Duodenal mucosa (tissue), 2 donors: ENCODE data around the gene SDR9C7.
"Not testable (repeated sequence)": the region's sequence is repeated elsewhere in the genome, so short reads cannot be mapped to it uniquely, and the experiment has no call there.

ENCODE experiments used
- H3K27ac ChIP-seq: one replicate; pipeline ENCODE4 v1.7.0; 2013; ENCODE audit warnings: low read depth, low read length
- H3K27me3 ChIP-seq, 2 donors: one replicate each; pipeline ENCODE4 v1.7.0; 2013; ENCODE audit warnings: low read length in 2 of 2, control low read depth in 1 of 2; ENCODE audit not compliant: insufficient read depth in 2 of 2, control insufficient read depth in 1 of 2
- H3K36me3 ChIP-seq, 2 donors: one replicate each; pipeline ENCODE4 v1.7.0; 2013; ENCODE audit warnings: low read length in 2 of 2, control low read depth in 1 of 2; ENCODE audit not compliant: insufficient read depth in 2 of 2, control insufficient read depth in 1 of 2
- H3K4me1 ChIP-seq, 2 donors: one replicate each; pipeline ENCODE4 v1.7.0; 2013; ENCODE audit warnings: low read length in 2 of 2, control low read depth in 1 of 2; ENCODE audit not compliant: insufficient read depth in 2 of 2, control insufficient read depth in 1 of 2
- H3K4me3 ChIP-seq, 2 donors: one replicate each; pipeline ENCODE4 v1.7.0; 2013; ENCODE audit warnings: low read length in 2 of 2, low read depth in 1 of 2
- H3K9ac ChIP-seq, 2 donors: one replicate each; pipeline ENCODE4 v1.7.0; 2013; ENCODE audit warnings: low read length in 2 of 2, low read depth in 1 of 2
- H3K9me3 ChIP-seq, 2 donors: one replicate each; pipeline ENCODE4 v1.7.0; 2013; ENCODE audit warnings: low read length in 2 of 2, control low read depth in 1 of 2; ENCODE audit not compliant: control insufficient read depth in 1 of 2

The SDR9C7 gene

GRCh38 chr12:56879240-56880124 is 54.7 kb downstream of the SDR9C7 start:
- not testable (repeated sequence) for H3K9me3 ChIP-seq, H3K9ac ChIP-seq, H3K27ac ChIP-seq, H3K4me1 ChIP-seq, H3K4me3 ChIP-seq, H3K36me3 ChIP-seq, H3K27me3 ChIP-seq

- Histone ChIP-seq H3K4me3 (no peak overlapping the region), H3K27ac (no peak overlapping the region), H3K4me1 (no peaks in the 10 kb centered on the region), H3K9me3 (peaks cover 0 to 10% of the 10 kb centered on the region in 2 donors), H3K9ac (no peak overlapping the region), H3K27me3 (peaks cover 0 to 2% of the 10 kb centered on the region in 2 donors), H3K36me3 (no peaks in the 10 kb centered on the region)
Observed at GRCh38 chr12:56878010-56878339, 56.2 kb downstream of the SDR9C7 start.

DNA sequence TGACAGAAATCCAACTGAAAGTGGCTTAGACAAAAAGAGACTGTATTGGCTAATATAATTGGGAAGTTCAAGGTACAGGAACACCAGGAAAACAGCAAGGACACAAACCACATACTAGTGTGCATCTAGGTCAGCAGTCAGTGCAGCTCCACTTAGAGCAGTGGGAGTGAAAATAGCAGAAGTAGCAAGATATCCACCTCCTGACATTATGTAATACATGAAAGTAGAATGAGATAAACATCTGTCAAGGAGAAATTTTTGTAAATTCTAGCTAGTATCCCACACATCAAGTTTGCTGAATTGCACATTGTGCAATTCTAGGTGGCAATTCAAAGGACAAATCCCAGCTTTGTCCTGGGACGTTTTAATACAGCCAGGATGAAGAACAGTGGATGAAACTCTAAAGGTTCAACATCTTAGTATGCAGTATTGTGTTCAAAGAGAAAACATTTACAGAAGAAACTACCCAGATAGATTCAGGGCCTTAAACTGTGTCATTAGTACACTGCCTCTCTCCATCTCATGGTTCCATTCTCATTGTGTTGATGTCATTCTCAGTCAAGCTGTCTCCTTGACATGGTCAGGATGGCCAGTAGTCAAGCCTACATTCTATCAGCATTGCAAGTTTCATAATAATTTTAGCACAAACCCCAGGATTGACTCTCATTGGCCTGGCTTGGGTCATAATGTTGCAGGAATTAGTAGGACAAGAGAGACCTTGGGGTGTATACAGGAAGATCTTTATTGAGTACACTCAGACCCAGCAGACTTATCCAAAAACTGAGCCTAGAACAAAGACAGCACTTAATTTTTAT is 56.8 kb downstream of the SDR9C7 start:
- H3K9ac ChIP-seq, result no peak overlapping the region
- peaks cover 0 to 2% of the 10 kb centered on the region in 2 donors for H3K27me3 ChIP-seq
- H3K4me3 ChIP-seq, result no peak overlapping the region
- no peaks in the 10 kb centered on the region for H3K36me3 ChIP-seq
- H3K9me3 ChIP-seq, result peaks cover 0 to 7% of the 10 kb centered on the region in 2 donors
- no peak overlapping the region for H3K27ac ChIP-seq
- H3K4me1 ChIP-seq, result no peaks in the 10 kb centered on the region

DNA sequence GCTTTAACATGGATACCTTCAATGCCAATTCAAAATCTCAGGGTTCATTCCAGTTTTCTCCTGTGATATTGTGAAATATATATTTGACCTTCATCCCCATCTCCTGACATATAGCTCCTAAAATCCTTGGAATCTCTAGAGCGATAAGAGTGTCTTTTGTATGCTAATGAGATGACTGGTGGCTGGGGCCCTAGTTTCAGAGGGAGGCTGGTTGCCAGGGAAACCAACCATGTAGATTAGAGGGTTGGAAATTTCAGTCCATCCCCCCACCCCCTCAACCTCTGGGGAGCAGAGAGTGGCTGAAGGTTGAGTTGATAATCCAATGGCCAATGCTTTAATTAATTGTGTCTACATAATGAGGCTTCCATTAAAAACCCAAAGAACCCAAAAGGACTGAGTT is 59.4 kb downstream of the SDR9C7 start:
- no peaks in the 10 kb centered on the region for H3K36me3 ChIP-seq
- no peaks in the 10 kb centered on the region for H3K9me3 ChIP-seq
- no peaks in the 10 kb centered on the region for H3K4me1 ChIP-seq
- H3K9ac ChIP-seq, result no peak overlapping the region
- no peak overlapping the region for H3K4me3 ChIP-seq
- H3K27me3 ChIP-seq, result peaks cover 0 to 2% of the 10 kb centered on the region in 2 donors
- H3K27ac ChIP-seq, result no peak overlapping the region

DNA sequence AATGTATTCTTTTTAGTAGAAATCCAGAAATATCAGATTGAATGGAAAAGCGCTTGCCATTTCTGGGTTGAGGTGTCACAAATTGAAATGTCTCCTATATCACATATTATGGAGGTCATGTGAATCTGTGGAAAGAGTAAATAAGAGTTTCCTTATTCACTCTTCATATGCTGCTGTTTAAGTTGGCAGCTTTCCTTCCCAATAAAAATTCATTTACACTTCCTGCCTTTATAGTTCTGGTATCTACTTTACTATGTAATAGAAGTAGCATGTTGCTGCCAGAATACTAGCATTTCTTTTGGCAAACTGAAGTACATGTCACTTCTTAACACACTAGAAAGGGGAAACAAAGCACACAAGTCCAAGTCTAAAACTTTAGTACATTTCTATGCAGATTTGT is 60.8 kb downstream of the SDR9C7 start:
- H3K36me3 ChIP-seq, result no peaks in the 10 kb centered on the region
- H3K9me3 ChIP-seq, result no peaks in the 10 kb centered on the region
- H3K9ac ChIP-seq, result no peak overlapping the region
- no peak overlapping the region for H3K4me3 ChIP-seq
- H3K4me1 ChIP-seq, result no peaks in the 10 kb centered on the region
- no peak overlapping the region for H3K27ac ChIP-seq
- peaks cover 0 to 2% of the 10 kb centered on the region in 2 donors for H3K27me3 ChIP-seq
